Esophagus muscularis mucosa (tissue), 4 donors: Measurements from ENCODE around the gene DACH2. TPM values are rescaled to one million over a fixed set of nuclear protein-coding genes. Genes with fewer than 3 reads are reported as not detected.

Source experiments
- DNase-seq: peaks from one replicate; pipeline ENCODE4 v3.0.0-alpha.2; 2017; ENCODE audit errors: extremely low spot score
- H3K27ac ChIP-seq, 4 donors: fragments of 200-600 bp; sonication (generic); replicated peaks in 1 of 4; 1 replicate in 3 of 4; 2 replicates in 1 of 4; pipeline ENCODE4 v1.5.1; 2016 to 2019; ENCODE audit warnings: mild to moderate bottlenecking in 1 of 4
- H3K27me3 ChIP-seq, 4 donors: fragments of 200-600 bp; sonication (generic); one replicate each; pipeline versions ENCODE4 v1.5.1 to v1.6.0; 2016 to 2019
- H3K36me3 ChIP-seq, 4 donors: fragments of 200-600 bp; sonication (generic); one replicate each; pipeline ENCODE4 v1.5.1; 2016 to 2019
- H3K4me1 ChIP-seq, 4 donors: fragments of 200-600 bp; sonication (generic); one replicate each; pipeline ENCODE4 v1.5.1; 2016 to 2019
- H3K4me3 ChIP-seq, 4 donors: fragments of 200-600 bp; sonication (generic); 1 replicate in 2 of 4; 2 replicates in 2 of 4; pipeline ENCODE4 v1.5.1; 2016 to 2019; ENCODE audit warnings: mild to moderate bottlenecking in 4 of 4, moderate library complexity in 1 of 4
- H3K9me3 ChIP-seq, 4 donors: fragments of 200-600 bp; sonication (generic); 1 replicate in 3 of 4; 2 replicates in 1 of 4; pipeline ENCODE4 v1.5.1; 2016 to 2019
- EP300 ChIP-seq: sonication (generic); formaldehyde crosslinking; IDR thresholded peaks from one replicate; pipeline ENCODE4 v1.6.1; 2017; ENCODE audit warnings: antibody characterized with exemption
- POLR2A ChIP-seq: fragments of 450-650 bp; IDR thresholded peaks from one replicate; pipeline ENCODE4 v1.6.1; 2017; ENCODE audit warnings: antibody characterized with exemption, moderate library complexity, mild to moderate bottlenecking, low read depth
- POLR2AphosphoS5 ChIP-seq, 2 donors: sonication (generic); formaldehyde crosslinking; IDR thresholded peaks; one replicate each; pipeline ENCODE4 v1.6.1; 2017; ENCODE audit warnings: antibody characterized with exemption in 2 of 2
- WGBS: methylation state at CpG from one replicate; pipeline ENCODE4 v1.1.5; 2018; 5-methylcytosine and 5-hydroxymethylcytosine counted together
- intact Hi-C: fragments of 100-400 bp; cut with DNase I; formaldehyde crosslinking; loops from one replicate; pipeline ENCODE4 v1.15.1; 2023
- total RNA-seq, 4 donors: library from RNA; depleted of rRNA; stranded (reverse); fragments of >200 nt; gene quantifications; one replicate each; pipeline versions ENCODE4 v1.1.0 to v1.2.1, GENCODE V29; 2016
- TF ChIP-seq, protein P1 (sequence below), 3 experiments: fragments of 200-600 bp in 2 of 3; fragments of 450-650 bp in 1 of 3; sonication (generic) in 2 of 3; IDR thresholded peaks; one replicate each; pipeline ENCODE4 v1.5.1; 2017 to 2019; ENCODE audit warnings: antibody characterized with exemption in 3 of 3, mild to moderate bottlenecking in 2 of 3, moderate library complexity in 1 of 3

The DACH2 gene
- total RNA-seq, 4 donors from 2014 or later = 0.39 TPM; not detected in 3

DNA sequence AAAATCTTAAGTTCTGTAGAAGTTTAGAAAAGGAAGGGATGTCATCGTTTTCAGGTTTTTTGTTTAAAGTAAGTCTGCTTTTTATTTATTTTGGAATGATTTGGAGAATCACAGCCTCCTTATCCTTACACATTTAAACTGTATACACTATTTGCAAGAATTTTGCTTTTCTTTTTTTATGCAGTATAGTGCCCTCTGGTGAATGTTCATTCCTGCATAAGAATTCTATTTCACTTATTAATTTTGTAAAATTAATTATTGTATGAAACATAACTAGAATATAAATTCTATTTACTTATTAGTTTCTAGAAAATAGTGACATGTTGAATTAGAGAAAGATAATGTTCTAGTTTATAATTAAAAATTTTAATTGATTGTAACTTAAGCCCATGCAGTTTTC, 44.6 kb downstream of the DACH2 start:
- H3K27ac ChIP-seq = no peak overlapping the region
- intact Hi-C loops = no loop called here
- 61% methylated on average over 1 of the region's 1 CpG for WGBS
- H3K4me3 ChIP-seq = no peak overlapping the region
- no peaks in the 10 kb centered on the region for H3K9me3 ChIP-seq
- no peaks in the 10 kb centered on the region for H3K36me3 ChIP-seq
- TF ChIP-seq EP300 (no peak), POLR2A (no peak), POLR2AphosphoS5 (IDR thresholded peaks at IDR 0.05) (no peak)
- TF ChIP-seq, protein P1, sequence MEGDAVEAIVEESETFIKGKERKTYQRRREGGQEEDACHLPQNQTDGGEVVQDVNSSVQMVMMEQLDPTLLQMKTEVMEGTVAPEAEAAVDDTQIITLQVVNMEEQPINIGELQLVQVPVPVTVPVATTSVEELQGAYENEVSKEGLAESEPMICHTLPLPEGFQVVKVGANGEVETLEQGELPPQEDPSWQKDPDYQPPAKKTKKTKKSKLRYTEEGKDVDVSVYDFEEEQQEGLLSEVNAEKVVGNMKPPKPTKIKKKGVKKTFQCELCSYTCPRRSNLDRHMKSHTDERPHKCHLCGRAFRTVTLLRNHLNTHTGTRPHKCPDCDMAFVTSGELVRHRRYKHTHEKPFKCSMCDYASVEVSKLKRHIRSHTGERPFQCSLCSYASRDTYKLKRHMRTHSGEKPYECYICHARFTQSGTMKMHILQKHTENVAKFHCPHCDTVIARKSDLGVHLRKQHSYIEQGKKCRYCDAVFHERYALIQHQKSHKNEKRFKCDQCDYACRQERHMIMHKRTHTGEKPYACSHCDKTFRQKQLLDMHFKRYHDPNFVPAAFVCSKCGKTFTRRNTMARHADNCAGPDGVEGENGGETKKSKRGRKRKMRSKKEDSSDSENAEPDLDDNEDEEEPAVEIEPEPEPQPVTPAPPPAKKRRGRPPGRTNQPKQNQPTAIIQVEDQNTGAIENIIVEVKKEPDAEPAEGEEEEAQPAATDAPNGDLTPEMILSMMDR (IDR thresholded peaks at IDR 0.05) = no peak
- no peak for DNase-seq
- no peaks in the 10 kb centered on the region for H3K4me1 ChIP-seq
- no peaks in the 10 kb centered on the region for H3K27me3 ChIP-seq

DNA sequence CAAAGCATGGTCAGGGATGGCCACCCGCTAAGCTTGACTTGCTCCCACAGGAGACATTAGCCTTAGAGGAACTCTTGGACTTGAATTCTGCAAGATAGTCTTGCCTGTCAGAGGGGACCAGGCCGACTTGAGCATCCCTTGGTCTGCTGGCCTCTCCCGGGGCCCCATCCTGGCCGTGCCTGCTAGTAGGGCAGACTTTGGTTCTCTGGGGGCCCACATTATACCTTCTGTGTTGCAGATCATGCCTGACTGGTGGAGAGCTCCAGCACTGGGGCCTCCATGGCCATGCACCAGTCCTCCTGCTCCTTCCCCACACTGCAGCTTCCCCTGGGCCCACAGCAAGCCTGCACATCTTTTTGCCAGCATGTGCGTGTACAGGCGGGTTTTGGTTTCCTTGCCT, 46.5 kb downstream of the DACH2 start:
- Histone ChIP-seq H3K9me3 (no peaks in the 10 kb centered on the region), H3K4me3 (no peak overlapping the region), H3K27ac (no peak overlapping the region), H3K36me3 (no peaks in the 10 kb centered on the region), H3K4me1 (no peaks in the 10 kb centered on the region), H3K27me3 (no peaks in the 10 kb centered on the region)
- TF ChIP-seq POLR2A = no peak
- TF ChIP-seq EP300 = no peak
- TF ChIP-seq POLR2AphosphoS5 (IDR thresholded peaks at IDR 0.05) = no peak
- TF ChIP-seq, protein P1 (IDR thresholded peaks at IDR 0.05) = no peak
- intact Hi-C loops = no loop called here
- 77% methylated on average over 2 of the region's 6 CpGs for WGBS
- no peak for DNase-seq

DNA sequence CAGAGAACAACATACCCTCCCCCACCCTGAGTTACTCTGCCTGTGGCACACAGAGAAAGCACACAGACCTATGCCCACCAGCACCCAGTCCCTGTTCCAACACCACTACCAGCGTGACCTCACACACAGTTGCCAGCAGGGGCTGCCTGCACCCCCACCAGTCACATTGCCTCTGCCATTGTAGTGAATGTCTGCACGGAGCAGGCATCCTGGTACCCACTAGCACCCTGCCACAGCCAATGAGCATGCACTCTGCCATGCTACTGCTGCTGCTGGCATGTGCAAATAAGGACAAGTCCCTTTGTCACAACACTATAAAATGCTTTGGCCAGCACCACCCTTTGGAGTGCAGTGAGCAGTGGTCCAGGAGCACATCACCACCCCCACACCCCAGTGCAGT, 47.1 kb downstream of the DACH2 start:
- DNase-seq = no peak
- WGBS = 80% methylated on average over 2 of the region's 2 CpGs
- Histone ChIP-seq H3K9me3 (peaks cover 0 to 5% (median 0%) of the 10 kb centered on the region in 4 donors), H3K4me3 (no peak overlapping the region), H3K27ac (no peak overlapping the region), H3K4me1 (no peaks in the 10 kb centered on the region), H3K36me3 (no peaks in the 10 kb centered on the region), H3K27me3 (no peaks in the 10 kb centered on the region)
- intact Hi-C loops = no loop called here
- TF ChIP-seq POLR2AphosphoS5 (IDR thresholded peaks at IDR 0.05) (no peak), EP300 (no peak), POLR2A (no peak)
- TF ChIP-seq, protein P1 (IDR thresholded peaks at IDR 0.05) = no peak

DNA sequence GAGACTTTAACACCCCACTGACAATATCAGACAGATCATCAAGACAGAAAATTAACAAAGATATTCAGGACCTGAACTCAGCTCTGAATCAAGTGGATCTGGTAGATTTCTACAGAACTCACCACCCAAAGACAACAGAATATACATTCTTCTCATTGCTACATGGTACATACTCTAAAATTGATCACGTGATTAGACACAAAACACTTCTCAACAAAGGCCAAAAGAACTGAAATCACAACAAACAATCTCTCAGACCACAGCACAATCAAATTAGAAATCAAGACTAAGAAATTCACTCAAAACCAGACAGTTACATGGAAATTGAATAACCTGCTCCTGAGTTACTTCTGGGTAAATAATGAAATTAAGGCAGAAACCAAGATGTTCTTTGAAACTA, 49.6 kb downstream of the DACH2 start:
- Histone ChIP-seq H3K36me3 (no peaks in the 10 kb centered on the region), H3K9me3 (peaks cover 0 to 5% (median 0%) of the 10 kb centered on the region in 4 donors), H3K27me3 (no peaks in the 10 kb centered on the region), H3K4me3 (no peak overlapping the region), H3K4me1 (no peaks in the 10 kb centered on the region), H3K27ac (no peak overlapping the region)
- intact Hi-C loops = no loop called here
- TF ChIP-seq, protein P1 (IDR thresholded peaks at IDR 0.05) = no peak
- no peak for TF ChIP-seq POLR2A
- no peak for TF ChIP-seq POLR2AphosphoS5 (IDR thresholded peaks at IDR 0.05)
- no peak for TF ChIP-seq EP300
- 45% methylated on average over 1 of the region's 1 CpG for WGBS
- DNase-seq = no peak

DNA sequence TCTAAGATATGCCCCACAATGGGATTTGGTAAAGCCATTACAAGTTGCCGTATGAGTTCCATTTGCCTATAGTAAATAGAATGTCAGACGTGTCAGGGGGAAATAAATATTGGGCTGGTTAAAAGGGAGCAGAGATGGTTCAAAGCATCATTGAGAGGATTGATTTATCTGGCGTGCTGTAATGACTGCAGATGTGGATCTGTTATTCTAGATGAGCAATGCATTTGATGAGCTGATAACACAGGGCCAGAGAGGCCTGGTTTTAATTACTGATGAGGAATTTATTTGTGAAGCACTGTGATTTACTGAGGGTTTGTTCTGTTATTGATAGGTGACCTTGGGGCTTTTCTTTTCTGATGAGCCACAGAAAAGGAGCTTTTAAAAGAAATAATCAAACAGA, 62.5 kb downstream of the DACH2 start:
- intact Hi-C loops = no loop called here
- no peaks in the 10 kb centered on the region for H3K27me3 ChIP-seq

More for the DNA sequence above, 62.5 kb downstream of the DACH2 start:
- Histone ChIP-seq H3K9me3 (no peaks in the 10 kb centered on the region), H3K36me3 (no peaks in the 10 kb centered on the region), H3K27ac (no peak overlapping the region), H3K4me1 (no peaks in the 10 kb centered on the region), H3K4me3 (no peak overlapping the region)
- TF ChIP-seq EP300 (no peak), POLR2A (no peak), POLR2AphosphoS5 (IDR thresholded peaks at IDR 0.05) (no peak)
- 39% methylated on average over 3 of the region's 3 CpGs for WGBS
- DNase-seq = no peak
